ENCODE results near the gene XAGE1A.
"Not testable (repeated sequence)": the region's sequence is repeated elsewhere in the genome, so short reads cannot be mapped to it uniquely, and the experiment has no call there.

The XAGE1A gene, protein sequence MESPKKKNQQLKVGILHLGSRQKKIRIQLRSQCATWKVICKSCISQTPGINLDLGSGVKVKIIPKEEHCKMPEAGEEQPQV

DNA sequence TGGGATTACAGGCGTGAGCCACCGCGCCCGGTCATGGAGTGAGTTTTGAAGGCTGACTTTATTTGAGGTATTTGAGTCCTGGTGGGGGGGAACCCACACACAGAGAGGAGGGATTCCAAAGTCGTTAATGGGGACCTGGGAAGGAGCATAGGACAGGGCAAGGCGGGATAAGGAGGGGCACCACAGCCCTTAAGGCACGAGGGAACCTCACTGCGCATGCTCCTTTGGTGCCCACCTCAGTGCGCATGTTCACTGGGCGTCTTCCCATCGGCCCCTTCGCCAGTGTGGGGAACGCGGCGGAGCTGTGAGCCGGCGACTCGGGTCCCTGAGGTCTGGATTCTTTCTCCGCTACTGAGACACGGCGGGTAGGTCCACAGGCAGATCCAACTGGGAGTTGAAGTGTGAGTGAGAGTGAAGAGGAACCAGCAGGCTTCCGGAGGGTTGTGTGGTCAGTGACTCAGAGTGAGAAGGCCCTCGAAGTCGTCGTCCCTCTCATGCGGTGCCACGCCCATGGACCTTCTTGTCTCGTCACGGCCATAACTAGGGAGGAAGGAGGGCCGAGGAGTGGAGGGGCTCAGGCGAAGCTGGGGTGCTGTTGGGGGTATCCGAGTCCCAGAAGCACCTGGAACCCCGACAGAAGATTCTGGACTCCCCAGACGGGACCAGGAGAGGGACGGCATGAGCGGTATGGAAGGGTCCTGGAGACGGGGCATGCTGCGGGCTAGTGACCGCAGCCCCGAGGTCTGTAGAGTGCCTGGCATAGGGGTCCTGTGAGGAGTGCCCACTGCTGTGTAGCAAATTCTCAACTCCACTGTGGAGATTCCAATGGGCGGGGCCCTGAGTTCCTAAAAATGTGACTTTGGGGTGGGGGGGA lies at the start of gene XAGE1A:
XAGE1A (plus strand) TSS at position 264 of the 874 bp plus-strand sequence. CDS start 1,554 bp downstream, outside the sequence.
- not testable (repeated sequence) for DNase-seq (ENCODE audit: extremely low read depth in 1 of 2, low read depth in 1 of 2)

DNA sequence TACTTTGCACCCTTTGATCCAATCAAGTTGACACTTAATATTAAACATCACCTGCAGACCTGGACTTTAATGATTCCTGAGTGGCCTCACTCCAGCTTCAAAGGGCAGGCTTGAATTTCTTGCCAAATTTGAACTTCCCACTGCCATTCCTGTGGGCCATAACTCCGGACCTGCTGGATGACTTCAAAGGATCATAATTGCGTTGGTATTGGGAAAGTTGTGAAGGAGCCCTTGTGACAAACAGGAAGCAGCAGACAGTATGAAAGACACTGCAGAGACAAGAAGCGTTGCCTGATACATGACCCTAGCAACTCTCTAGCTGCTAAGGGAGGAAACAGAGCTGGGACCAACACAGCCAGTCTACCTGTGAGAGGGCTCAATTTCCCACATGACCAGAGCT lies 43.6 kb upstream of the XAGE1A start:
- not testable (repeated sequence) for DNase-seq (ENCODE audit: extremely low read depth in 1 of 2, low read depth in 1 of 2)

DNA sequence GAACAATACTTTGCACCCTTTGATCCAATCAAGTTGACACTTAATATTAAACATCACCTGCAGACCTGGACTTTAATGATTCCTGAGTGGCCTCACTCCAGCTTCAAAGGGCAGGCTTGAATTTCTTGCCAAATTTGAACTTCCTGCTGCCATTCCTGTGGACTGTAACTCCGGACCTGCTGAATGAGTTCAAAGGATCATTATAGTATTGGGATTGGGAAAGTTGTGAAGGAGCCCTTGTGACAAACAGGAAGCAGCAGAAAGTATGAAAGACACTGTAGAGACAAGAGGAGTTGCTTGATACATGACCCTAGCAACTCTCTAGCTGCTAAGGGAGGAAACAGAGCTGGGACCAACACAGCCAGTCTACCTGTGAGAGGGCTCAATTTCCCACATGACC lies 24.3 kb upstream of the XAGE1A start:
- not testable (repeated sequence) for DNase-seq (ENCODE audit: extremely low read depth in 1 of 2, low read depth in 1 of 2)

DNA sequence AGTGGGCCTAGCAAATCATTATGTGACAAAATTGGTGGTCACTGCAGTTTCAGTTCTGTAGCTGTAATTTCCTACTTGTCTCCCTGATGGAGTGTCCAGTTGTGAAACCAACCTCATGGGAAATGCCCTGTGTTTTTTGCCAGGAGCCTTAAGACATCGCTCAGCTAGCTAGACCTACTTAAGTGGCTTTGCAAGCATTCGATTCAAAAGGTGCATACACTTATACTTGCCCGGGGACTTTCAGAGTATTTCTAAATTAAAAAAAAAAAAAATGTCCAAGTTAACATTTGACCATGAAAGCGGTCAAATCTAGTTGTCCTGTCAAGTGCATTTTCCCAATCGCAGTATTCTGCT lies 788 bp downstream of the XAGE1A start:
- DNase-seq (ENCODE audit: extremely low read depth in 1 of 2, low read depth in 1 of 2): not testable (repeated sequence)

DNA sequence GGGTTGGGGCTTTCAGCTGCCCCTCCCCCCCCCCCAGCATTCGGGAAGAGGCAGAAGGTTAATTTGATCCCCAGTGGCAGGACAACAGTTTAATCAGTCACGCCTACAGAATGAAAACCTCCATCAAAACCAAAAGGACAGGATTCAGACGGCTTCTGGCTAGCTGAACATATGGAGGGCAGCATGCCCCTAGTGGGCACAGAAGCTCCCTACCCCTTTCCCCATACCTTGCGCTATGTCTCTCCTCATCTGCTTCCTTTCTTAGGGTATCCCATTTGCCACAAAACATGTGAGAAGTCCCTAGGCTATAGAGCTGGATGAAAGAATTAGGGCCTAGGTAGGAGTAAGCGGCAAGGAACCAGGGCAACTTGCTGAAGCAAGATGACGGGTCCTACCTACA lies 5.8 kb downstream of the XAGE1A start:
- DNase-seq (ENCODE audit: extremely low read depth in 1 of 2, low read depth in 1 of 2): not testable (repeated sequence)

DNA sequence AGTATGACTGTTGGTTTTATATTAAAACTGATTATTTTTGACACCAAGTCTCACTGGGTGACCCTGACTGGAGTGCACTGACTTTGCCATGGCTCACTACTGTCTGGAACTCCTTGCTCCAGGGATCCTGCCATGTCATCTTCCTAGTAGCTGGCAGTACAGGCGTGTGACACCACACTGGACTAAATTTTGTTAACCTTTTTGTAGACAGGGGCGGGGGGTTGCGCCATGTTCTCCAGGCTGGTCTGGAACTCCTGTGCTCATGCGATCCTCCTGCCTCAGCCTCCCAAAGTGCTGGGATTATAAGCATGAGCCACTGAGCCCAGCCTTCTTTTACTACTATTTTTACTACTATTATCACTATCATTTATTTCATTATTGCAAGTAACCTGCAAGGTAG lies 8.9 kb downstream of the XAGE1A start:
- no peak for DNase-seq (ENCODE audit: extremely low read depth in 1 of 2, low read depth in 1 of 2)

DNA sequence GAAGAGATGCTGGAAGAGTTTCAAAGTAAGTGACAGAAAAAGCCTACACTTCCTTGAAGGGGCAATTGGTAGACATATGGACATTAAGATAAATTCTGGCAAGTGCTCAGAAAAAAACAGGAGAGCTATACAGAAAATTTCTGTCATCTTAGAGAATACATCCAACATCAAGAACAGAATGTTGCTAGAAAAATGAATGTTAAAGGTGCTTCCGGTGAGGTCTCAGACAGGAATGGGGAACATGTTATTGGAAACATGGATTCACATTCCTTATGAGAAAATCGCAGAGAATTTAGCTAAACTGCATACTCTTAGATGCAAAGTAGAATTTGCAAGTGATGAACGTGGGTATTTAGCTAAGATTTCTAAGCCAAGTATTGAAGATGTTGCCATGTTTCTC lies 11.7 kb downstream of the XAGE1A start:
- no peak for DNase-seq (ENCODE audit: extremely low read depth in 1 of 2, low read depth in 1 of 2)

DNA sequence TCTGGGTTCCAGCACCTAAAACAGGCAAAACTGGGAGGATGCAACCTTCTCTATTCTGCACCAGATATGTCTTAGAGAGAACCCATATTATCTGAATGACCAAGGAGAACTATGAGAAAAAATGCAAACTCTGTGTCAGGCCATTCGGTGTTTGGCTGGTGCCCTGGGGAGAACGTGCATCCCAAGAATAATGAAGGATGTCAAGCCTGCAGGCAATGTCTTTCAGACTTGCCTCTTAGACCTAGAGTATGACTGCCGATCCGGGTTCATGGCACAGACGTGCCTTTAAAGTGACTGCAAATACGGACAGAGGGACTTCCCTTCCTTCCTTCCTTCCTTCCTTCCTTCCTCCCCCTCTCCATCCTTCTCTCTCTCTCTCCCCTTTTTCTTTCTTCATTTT lies 14.3 kb downstream of the XAGE1A start:
- DNase-seq (ENCODE audit: extremely low read depth in 1 of 2, low read depth in 1 of 2): no peak

DNA sequence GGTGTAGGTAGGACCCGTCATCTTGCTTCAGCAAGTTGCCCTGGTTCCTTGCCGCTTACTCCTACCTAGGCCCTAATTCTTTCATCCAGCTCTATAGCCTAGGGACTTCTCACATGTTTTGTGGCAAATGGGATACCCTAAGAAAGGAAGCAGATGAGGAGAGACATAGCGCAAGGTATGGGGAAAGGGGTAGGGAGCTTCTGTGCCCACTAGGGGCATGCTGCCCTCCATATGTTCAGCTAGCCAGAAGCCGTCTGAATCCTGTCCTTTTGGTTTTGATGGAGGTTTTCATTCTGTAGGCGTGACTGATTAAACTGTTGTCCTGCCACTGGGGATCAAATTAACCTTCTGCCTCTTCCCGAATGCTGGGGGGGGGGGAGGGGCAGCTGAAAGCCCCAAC lies 15.5 kb downstream of the XAGE1A start:
- DNase-seq (ENCODE audit: extremely low read depth in 1 of 2, low read depth in 1 of 2): not testable (repeated sequence)

DNA sequence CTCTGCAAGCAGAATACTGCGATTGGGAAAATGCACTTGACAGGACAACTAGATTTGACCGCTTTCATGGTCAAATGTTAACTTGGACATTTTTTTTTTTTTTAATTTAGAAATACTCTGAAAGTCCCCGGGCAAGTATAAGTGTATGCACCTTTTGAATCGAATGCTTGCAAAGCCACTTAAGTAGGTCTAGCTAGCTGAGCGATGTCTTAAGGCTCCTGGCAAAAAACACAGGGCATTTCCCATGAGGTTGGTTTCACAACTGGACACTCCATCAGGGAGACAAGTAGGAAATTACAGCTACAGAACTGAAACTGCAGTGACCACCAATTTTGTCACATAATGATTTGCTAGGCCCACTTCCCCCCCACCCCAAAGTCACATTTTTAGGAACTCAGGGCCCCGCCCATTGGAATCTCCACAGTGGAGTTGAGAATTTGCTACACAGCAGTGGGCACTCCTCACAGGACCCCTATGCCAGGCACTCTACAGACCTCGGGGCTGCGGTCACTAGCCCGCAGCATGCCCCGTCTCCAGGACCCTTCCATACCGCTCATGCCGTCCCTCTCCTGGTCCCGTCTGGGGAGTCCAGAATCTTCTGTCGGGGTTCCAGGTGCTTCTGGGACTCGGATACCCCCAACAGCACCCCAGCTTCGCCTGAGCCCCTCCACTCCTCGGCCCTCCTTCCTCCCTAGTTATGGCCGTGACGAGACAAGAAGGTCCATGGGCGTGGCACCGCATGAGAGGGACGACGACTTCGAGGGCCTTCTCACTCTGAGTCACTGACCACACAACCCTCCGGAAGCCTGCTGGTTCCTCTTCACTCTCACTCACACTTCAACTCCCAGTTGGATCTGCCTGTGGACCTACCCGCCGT lies 20.7 kb downstream of the XAGE1A start:
- not testable (repeated sequence) for DNase-seq (ENCODE audit: extremely low read depth in 1 of 2, low read depth in 1 of 2)

DNA sequence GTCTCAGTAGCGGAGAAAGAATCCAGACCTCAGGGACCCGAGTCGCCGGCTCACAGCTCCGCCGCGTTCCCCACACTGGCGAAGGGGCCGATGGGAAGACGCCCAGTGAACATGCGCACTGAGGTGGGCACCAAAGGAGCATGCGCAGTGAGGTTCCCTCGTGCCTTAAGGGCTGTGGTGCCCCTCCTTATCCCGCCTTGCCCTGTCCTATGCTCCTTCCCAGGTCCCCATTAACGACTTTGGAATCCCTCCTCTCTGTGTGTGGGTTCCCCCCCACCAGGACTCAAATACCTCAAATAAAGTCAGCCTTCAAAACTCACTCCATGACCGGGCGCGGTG lies 21.3 kb downstream of the XAGE1A start, which contains the start of gene XAGE1B:
XAGE1B (minus strand) TSS at position 77 of the 339 bp plus-strand sequence. CDS start 1,536 bp downstream, outside the sequence.
- not testable (repeated sequence) for DNase-seq (ENCODE audit: extremely low read depth in 1 of 2, low read depth in 1 of 2)

DNA sequence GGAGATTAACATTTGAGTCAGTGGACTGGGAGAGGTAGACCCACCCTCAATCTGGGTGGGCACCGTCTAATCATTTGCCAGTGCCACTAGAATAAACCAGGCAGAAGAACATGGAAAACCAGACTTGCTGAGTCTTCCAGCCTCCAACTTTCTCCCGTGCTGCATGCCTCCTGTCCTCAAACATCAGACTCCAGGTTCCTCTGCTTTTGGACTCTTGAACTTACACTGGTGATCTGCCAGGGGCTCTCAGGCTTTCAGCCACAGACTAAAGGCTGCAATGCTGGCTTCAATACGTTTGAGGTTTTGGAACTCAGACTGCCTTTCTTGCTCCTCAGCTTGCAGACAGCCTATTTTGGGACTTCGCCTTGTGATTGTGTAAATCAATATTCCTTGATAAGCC lies 45.4 kb downstream of the XAGE1A start:
- not testable (repeated sequence) for DNase-seq (ENCODE audit: extremely low read depth in 1 of 2, low read depth in 1 of 2)

DNA sequence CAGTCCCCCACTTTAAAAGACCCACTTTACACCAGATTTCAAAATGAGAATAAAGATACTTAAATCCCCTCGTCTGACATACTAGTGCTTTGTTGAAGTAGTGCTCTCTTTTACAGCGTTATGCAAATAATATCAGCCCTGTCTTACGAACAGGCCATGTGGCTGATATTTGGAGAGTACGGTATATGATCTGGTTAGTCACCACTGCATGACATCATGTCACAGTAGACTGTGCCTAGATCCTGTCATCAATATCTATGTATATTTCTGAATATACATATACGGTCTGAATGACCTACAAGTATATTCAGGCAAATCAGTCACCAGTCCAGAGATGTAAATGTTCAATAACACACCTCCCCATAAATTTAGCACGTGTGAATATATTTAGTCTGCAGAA lies 46.7 kb downstream of the XAGE1A start:
- no peak for DNase-seq (ENCODE audit: extremely low read depth in 1 of 2, low read depth in 1 of 2)

DNA sequence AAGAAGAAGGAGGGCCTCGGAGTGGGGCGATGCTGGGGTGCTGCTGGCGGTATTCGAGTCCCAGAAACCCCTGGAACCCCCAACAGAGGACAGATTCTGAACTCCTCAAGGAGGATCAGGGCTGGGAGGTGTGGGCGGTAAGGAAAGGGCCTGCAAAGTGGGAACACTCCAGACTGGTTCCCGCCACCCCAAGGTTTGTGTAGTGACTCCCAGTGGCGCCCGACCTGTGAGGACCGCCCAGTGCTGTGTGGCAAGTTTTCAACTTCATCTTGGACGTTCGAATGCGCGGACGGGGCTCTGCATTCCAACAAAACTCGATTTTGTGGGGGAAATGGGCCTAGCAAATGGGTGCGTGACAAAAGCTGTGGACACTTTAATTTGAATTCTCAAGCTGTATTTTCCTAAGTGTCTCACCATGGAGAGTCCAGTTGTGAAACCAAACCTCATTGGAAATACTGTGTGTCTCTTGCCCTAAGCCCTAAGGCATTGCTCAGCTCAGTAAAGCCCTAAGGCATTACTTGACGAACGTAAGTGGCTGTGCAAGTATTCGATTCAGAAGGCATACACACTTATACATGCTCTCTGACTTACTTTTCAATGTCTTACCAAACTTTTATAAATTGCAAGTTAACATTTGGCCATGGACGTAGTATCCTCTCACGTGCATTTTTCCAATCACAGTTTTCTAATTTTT lies 48.7 kb downstream of the XAGE1A start:
- DNase-seq (ENCODE audit: extremely low read depth in 1 of 2, low read depth in 1 of 2): no peak

DNA sequence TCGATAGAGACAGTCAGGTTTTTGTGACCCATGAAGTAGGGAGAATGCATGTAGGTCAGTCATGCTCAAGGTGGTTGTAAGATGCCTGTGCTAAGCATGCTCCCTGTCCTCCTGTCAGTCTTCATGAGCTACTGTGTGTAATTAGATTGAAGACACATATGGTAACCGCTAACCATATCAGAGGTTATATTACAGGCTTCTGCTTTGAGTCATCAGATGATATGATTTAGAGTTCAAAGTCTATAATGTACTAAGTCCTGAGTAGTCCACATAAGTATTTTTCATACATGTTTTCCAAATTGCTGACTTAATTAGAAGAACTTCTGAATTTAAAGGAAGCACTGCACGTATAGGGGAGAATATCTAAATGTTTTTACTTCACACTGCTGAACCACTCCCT lies 53.2 kb downstream of the XAGE1A start:
- not testable (repeated sequence) for DNase-seq (ENCODE audit: extremely low read depth in 1 of 2, low read depth in 1 of 2)
